ENCODE data around the gene PIGH.
"Not testable (repeated sequence)": the region's sequence is repeated elsewhere in the genome, so short reads cannot be mapped to it uniquely, and the experiment has no call there.

The PIGH gene

DNA sequence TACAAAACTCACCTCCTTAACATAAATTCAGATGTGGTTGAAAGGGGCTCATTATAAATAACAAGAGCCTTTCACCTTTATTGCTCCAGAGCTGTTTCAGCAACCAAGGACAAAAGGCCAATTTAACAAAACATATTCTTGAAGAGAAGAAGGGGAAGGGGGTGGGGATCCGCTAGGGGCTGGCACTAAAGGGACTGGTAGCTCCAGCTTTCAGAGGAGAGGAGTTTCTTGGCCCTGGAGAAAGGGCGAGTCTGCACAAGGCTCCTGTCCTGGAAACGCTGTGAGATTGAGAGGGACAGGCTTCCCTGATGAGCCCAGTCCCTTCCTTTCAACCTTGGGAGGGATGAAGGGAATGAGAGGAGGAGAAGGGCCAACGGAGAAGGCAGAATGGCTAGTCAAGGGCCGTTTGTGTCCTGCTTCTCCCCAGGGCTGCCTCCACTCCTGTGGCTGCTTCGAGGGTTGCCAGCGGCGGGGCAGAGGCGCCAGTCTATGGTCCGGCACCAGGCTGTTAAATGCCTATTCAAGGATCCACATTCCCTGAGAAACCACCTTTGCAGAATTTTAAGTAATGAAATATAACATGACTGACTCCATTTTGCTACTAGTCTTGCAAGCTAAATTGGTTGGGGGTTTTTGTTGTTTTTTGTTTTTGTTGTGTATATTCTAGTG is 9.7 kb upstream of the PIGH start:
- DNase-seq (ENCODE audit: low spot score), result no peak

DNA sequence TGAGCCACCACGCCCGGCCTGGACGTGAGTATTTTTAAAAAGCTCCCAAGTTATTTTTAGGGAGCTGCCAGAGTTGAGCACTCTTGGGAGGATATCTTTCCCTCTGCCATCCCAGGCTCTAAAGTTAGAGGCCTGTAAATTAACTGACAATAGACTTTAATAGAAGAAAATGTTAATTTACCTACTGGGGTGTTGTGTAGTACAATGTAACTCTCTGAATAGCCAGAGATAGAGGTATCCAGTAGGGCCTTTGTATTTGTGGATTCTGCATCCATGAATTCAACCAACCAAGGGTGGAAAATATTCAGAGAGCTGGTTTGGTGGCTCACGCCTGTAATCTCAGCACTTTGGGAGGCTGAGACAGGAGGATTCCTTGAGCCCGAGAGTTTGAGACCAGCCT is 7.6 kb upstream of the PIGH start:
- no peak for DNase-seq (ENCODE audit: low spot score)

DNA sequence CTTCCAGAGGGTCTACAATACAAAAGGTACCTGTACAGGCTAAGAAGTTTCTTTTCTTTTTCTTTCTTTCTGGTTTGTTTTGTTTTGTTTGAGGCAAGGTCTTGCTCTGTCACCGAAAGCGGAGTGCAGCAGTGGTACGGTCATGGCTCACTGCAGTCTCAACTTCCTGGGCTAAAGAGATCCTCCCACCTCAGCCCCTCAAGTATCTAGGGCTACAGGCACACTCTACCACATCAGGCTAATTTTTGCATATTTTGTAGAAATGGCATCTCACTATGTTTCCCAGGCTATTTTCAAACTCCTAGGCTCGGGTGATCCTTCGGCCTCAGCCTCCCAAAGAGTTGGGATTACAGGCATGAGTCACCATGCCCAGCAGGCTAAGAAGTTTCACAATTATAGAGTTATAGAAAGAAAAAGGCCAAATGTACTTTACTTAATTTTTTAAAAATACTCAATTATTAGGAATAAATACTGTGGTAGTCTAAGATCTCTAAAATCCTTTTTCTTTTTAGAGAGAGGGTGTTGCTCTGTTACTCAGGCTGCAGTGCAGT is 3.0 kb upstream of the PIGH start:
- no peak for DNase-seq (ENCODE audit: low spot score)

DNA sequence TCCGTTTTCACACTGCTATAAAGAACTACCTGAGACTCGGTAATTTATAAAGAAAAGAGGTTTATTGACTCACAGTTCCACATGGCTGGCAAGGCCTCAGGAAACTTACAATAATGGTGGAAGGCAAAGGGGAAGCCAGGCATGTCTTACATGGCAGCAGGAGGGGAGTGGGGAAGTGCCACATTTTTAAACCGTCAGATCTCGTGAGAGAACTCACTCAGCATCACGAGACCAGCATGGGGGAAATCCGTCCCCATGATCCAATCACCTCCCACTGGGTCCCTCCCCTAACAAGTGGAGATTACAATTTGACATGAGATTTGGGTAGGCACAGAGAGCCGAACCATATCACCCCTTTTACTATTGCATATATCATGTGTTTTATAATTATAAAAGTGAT is 2.0 kb upstream of the PIGH start:
- DNase-seq (ENCODE audit: low spot score), result no peak

DNA sequence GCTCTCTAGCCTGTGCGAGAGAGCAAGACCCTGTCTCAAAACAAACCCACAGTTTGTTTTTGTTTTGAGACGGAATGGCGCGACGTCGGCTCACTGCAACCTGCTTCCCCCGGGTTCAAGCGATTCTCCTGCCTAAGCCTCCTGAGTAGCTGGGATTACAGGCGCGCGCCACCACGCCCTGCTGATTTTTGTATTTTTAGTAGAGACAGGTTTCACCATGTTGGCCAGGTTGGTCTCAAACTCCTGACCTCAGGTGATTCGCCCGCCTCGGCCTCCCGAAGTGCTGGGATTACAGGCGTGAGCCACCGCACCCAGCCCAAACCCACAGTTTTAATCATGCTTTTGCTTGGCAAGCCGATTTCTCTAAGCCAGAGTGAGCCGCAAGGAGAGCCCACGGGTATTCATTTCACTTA is 500 bp upstream of the PIGH start:
- not testable (repeated sequence) for DNase-seq (ENCODE audit: low spot score)

DNA sequence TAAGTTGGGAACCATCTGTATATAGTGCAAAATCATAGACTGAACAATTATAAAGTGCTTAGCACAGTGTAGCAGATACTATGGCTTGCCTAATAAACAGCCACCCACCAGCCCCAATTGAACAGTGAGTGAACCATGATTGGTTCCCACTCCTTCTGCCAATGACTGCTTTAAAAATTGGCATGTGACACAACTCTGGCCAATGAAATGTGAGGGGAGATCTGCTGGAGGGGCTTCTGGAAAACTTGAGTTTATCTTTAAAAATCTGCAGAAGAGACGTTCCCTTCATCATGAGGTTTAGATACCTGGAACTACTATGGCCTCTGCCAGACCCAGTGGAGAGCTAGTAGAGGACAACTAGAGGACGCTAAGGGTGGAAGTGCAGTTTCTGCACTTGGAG is 4.7 kb downstream of the PIGH start:
- DNase-seq (ENCODE audit: low spot score), result no peak

DNA sequence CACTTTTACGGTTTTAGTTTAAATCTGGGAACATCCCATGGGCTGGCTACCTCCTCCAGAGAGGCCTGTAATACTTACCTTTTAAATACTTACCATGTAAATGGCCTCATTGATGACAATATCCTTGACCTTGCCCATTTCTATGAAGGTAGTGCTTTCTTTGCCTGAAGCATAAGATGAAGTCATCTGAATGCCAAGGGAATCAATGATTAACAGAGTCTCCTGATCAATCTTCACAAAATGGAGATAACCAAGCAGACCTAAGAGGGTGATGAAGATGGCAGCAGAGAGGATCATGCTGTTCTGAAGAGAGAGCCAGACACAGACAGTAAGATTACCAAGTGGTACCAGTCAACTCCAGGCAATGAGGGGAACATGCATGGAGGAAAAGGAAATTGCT is 6.4 kb downstream of the PIGH start:
- not testable (repeated sequence) for DNase-seq (ENCODE audit: low spot score)

DNA sequence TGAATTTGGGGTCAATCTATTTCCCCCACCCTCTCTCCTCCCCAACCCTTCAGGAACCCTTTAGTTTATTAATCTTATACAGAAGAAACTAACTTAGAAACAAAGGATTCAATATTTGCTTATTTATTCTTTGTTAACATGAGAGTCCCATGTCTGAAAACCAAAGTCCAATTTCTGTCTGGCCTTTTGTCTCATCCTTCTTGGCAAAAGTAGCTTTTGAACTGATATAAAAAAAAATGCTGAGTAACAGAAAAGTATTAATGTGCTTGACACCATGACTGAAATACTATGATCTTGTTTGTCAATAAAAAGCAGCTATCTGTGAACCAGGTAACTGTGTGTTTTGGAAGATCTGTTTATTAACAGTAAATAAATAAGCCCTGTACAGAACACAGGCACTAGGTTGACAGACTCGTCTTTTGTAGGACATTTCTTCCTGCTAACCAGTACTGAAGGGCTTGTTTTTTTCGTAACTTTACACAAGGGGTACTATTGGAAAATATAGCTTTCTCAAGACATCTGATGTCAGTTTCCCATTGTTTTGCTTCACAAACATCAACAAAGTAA is 10.8 kb downstream of the PIGH start:
- DNase-seq (ENCODE audit: low spot score), result no peak

DNA sequence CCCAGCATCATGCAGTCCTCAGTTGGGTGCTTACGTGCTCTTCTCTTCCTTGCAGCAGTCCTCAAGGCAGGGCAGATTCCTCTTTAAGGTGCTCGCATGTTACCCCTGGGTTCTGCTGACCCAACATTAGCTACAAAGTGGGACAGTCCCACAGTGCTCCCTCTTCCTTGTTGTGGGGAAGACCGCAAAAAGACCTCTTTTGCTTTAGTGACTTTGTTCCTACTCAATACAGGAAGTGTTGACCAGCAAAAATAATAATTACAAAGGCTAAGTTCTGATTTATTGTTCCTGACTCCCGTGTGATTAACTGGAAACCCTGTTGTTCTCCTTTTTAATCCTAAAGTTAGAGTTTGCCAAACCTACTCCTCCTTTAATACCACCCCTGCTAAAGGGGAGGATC is 13.7 kb downstream of the PIGH start:
- DNase-seq (ENCODE audit: low spot score), result no peak

DNA sequence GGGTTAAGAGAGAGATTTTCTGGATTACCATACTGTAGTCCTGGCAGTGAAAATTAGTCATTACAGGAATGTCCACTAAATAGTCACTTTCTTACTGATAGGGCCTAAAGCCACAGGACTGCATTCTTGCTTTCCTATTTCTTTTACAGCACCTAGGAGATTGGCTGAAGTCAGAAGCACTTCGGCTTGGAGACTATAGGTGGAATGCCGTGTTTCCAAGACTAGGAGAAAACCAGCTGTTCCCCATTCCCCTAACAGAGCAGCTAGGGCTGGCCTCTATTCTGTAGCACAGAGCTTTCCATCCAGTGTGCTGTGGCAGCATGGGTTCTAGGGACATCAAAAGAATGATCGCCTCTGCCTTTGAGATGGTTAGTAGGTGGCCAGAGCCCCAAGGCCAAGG is 15.1 kb downstream of the PIGH start:
- DNase-seq (ENCODE audit: low spot score), result no peak

DNA sequence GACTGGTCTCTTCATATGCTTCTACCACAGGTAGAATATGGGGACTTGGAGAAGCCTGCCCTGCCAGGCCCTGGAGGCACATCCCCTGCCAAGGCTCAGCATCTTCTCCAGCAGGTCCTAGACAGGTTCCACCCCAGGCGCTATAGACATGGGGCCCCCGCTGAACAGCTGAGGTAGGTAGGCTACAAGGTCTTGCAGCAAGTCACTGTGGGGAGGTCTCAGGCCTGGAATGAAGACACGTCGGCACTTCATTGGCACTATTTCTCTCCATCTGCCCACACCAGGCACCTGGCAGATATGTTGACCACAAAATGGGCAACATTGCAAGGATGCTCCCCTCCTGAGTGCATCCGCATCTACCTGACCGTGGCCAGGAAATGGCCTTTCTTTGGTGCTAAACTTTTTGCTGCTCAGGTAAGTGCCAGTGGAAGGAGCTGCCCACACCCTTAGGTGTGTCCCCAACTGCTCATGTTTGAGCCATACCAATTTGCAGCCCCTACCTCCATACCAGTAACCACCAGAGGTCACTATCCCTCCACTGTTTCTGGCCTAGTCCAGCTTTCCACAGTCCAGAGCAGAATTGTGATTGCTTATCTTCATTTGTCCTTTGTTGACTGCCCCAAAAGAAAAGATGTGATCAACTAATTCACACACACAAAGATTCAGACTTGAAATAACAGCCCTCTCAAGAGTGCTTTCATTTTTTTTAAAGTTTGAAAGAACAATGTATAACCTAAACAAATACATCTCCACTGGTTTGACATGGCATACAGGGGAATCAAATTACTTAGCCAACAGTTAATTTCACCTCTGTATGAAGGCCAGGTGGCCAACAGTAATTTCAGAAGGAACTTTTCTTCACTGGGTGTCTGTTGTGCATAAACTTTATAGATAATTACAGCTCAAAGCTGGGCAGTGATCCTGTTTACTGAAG is 16.1 kb downstream of the PIGH start:
- DNase-seq (ENCODE audit: low spot score), result peak; percentile 75

DNA sequence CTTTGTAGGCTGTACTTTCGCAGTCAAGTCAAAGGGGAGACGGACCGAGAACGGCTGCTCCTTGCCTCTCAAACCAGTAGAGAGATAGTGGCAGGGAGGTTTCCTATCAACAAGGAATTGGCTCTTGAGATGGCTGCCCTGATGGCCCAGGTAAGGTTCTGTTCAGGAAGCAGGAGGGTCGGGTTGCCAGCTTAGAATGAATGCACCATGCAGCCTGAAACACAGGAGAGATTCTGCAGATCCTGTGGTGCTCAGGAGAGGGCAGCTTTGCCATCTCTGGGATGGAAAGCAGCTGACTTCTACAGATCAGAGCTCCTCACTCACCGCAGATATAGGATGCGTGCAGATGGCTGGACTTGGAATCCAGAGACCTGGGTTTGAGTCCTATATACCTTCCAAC is 18.0 kb downstream of the PIGH start:
- DNase-seq (ENCODE audit: low spot score), result no peak

DNA sequence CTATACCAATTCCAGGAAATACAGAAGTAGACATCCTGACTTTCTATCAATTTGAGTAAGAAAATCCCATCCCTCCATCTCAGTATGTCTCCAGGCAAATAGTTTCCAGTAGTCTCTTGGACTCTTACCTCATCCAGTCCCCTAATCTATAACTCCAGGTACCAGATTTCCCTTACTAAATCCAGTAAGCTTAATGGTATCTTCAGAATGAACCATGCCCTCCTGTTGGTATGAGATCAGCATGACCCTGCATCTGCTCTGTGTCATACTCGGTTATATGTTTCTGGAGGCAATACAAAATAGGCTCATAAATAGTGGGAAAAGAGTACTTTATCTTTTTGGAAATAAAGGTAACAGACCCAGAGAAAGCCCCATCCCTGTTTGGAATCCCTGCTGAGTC is 18.4 kb downstream of the PIGH start:
- DNase-seq (ENCODE audit: low spot score), result no peak

DNA sequence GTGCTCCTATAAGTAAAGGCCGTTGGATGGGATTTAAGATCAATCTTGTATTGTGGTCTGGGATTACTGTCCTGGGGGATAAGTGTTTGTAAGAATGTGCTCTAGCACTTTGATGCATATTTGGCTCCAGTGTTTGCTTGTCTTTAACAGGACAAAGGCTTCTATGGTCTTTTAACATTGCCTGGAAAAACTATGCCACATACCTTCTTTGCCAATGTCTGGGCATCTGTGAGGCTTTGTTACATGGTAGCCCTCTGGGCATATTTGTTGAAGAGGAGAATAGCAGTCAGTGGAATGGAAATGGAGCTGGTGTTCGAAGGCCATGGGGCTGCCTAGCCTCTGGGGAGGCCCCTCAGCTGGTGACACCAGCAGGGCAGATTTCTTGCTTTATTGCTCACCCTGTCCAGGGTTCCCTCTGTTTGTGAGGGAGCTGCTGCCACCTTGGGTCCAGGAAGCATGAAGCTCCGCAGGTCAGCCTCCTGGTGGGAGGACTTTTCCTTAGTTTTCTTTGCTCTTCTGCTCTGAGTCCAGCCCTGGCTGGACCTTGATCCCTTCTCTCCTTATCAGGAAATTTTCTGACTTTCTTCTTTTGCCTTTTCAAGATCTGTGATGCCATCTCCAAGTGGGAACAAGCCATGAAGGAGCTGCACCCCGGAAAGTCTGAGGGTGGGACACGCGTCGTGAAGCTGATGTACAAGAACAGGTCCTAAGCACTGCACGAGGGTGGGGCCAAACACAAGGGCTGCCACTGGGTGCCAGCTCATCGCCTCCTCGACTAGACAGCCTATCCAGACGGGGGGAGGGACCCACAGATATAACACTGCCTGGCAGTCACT is 19.5 kb downstream of the PIGH start:
- DNase-seq (ENCODE audit: low spot score), result no peak

DNA sequence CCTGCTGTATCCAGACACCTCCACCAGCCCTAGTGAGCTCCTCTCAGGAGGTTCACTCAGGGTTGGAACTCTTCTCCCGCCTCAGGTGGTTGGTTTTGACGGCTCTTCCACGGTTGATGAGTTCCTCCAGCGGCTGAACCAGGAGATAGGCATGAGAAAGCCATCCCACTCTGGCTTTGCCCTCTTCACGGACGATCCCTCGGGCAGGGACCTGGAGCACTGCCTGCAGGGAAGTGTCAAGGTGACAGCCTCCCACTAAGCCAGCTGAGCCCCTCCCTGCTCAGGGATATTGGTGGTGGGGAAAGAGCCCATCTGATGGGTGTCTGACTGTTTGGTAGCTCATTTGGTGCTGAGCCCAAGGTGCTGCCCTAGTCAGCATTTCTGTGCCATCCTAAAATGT is 20.4 kb downstream of the PIGH start:
- no peak for DNase-seq (ENCODE audit: low spot score)

DNA sequence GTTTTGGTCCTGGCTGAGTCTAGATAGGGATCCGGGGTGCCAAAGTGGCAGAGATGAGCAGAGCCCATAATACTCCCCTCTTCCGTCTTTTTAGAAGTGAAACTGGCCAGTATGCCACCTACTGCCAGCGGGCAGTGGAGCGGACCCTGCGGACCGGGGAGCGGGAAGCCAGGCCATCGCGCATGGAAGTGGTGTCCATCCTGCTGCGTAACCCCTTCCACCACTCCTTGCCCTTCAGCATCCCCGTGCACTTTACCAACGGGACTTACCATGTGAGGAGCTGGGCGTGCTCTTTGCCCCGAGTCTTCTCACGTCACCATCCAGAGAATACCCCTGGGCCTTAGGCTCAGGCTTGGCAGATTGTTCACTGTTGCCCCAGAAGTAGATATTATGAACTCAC is 21.0 kb downstream of the PIGH start:
- no peak for DNase-seq (ENCODE audit: low spot score)

DNA sequence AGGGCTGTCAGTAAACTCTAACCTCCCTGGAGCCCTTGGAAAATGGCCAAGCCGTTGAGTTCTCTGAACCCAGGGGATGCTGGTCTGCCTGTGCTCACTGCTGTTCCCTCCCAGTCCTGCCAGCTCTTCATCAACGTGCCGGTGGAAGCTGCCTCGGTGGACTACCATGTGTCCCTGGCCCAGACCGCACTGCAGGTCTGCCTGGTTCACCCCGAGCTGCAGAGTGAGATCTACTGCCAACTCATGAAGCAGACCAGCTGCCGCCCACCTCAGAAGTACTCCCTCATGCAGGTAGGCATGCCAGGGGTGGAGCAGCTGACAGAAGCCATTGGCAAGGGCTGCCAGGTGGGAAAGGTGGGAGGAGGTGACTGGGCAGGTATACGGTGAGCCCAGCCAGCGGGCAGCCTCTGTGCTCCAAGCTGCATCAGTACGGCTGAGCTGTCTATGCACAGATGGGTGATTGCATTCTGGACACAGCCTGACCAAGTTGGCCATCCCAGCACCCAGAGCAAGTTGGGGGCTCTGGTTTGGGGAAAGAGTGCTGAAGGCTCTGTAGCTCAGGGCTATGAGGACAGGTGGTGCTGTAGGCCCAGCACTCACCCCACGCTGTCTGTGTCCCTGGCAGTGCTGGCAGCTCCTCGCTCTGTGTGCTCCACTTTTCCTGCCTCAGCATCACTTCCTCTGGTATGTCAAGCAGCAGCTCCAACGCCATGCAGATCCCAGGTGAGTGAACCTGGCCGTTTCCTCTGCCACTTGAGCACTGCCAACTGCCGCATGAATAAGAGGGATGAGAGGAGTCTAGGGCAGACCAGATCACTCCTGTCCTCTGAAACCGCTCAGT is 21.9 kb downstream of the PIGH start:
- DNase-seq (ENCODE audit: low spot score), result no peak

DNA sequence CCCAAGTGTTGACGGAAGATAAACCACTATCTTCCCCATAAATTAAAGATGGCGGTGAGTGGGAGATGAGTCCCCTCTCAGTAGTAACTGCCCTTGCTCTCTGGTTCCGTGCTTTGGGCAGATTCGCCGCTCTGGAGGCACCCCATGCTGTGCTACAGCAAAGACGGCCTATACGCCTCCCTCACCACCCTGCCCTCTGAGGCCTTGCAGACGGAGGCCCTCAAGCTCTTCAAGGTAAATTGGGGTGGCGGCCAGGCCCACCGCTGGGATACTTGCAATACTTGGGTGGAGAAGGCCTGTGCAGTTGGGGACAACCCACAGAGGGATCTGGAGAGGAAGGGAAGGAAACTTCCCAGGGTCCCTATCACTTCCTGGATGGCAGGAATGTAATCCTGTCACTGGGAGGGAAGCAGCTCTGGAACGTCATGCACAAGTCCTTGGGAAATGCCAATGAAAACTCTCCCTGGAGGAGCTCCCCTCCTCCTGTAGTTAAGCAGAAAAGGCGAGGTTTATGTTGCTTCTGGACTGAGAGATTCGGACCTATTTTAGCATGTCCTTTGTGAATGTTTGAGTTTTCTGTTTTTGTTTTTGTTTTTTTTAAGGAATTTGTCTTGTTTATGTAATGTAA is 22.8 kb downstream of the PIGH start:
- no peak for DNase-seq (ENCODE audit: low spot score)

DNA sequence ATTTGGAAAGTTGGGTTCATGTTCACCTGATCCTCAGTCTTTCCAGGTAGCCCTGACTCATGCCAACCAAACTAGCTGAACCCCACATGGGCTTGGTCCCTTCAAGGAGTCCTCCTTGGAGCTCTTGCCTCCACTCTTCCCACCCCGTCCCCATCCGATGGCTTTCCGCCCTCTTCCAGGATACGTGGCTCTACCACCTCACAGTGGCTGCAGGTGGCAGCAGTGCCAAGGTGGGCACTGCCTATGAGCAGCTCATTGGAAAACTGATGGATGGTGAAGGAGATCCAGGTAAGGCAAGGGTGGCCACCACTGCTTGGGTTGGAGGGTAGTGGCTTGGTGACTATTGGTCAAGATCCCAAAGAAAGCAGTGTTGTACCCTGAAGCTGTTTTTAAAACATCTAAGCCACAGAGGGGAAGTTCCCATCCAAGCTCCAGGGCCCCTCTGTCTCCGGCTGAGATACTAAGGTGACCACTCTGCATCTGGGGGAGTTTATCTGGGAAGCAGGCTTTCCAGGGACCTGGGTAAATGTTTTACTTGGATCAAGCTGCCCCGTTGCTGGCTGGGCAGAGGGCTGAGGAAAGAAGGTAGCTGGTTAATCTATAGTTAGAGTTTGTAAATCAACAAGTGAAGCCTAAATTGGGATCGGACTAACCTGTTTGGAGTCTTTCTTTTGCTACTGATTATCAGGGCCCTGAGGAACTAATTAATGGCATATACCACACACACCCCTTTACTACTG is 23.7 kb downstream of the PIGH start:
- no peak for DNase-seq (ENCODE audit: low spot score)

DNA sequence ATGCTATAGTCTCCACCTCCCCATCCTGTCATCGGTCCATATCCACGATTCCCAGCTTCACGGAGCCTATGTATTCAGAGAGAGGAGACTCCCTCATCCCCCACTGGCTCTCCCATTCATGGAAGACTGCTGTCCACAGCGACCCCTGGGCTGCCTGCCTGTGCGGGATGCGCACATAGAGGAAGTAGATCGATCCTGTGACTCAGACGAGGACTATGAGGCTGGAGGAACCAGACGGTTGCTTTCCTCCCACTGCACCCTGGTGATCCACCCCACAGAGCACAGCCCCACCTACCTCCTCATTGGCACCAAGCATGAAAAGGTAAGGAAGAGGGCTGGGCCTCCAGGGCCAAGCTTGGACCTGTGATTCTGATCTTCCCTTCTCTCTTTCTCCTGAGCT is 24.4 kb downstream of the PIGH start:
- no peak for DNase-seq (ENCODE audit: low spot score)

Measured in HuH-7.5 (cell line).